Activated naive CD4-positive, alpha-beta T cell treated with anti-CD3 and anti-CD28 coated beads, Interleukin-2, amount 50 U/mL, for 16 hours (primary cell): ENCODE data around the gene MSI2.
"Not testable (repeated sequence)": the region's sequence is repeated elsewhere in the genome, so short reads cannot be mapped to it uniquely, and the experiment has no call there.

ENCODE experiments used
- DNase-seq: peaks from one replicate; pipeline ENCODE4 v3.0.0-alpha.2; 2020

Gene MSI2

GRCh38 chr17:57255776-57256681 lies at the start of gene MSI2:
Gene MSI2 (plus strand): TSS chr17:57256523. CDS start chr17:57256743, 220 bp downstream.
- peak; percentile 91 for DNase-seq

- DNase-seq, result no peak
Observed at GRCh38 chr17:57206928-57207327, 49.4 kb upstream of the MSI2 start.

GRCh38 chr17:57207396-57207795 lies 48.9 kb upstream of the MSI2 start:
- no peak for DNase-seq

GRCh38 chr17:57210224-57210553 lies 46.1 kb upstream of the MSI2 start:
- DNase-seq, result no peak

- no peak for DNase-seq
Observed at GRCh38 chr17:57210972-57211411, 45.3 kb upstream of the MSI2 start.

- no peak for DNase-seq
Observed at GRCh38 chr17:57211543-57211942, 44.8 kb upstream of the MSI2 start.

GRCh38 chr17:57213180-57213825 lies 43.0 kb upstream of the MSI2 start:
- DNase-seq, result no peak

GRCh38 chr17:57215317-57215716 lies 41.0 kb upstream of the MSI2 start:
- no peak for DNase-seq

GRCh38 chr17:57221366-57222350 lies 34.7 kb upstream of the MSI2 start:
- DNase-seq, result no peak

GRCh38 chr17:57222422-57222821 lies 33.9 kb upstream of the MSI2 start:
- not testable (repeated sequence) for DNase-seq

- no peak for DNase-seq
Observed at GRCh38 chr17:57225127-57225526, 31.2 kb upstream of the MSI2 start.

- no peak for DNase-seq
Observed at GRCh38 chr17:57226793-57227192, 29.5 kb upstream of the MSI2 start.

GRCh38 chr17:57228911-57229310 lies 27.4 kb upstream of the MSI2 start:
- DNase-seq, result no peak

GRCh38 chr17:57234061-57234738 lies 22.1 kb upstream of the MSI2 start:
- no peak for DNase-seq

- DNase-seq, result no peak
Observed at GRCh38 chr17:57234739-57235092, 21.6 kb upstream of the MSI2 start.

- no peak for DNase-seq
Observed at GRCh38 chr17:57235124-57235523, 21.2 kb upstream of the MSI2 start.

- DNase-seq, result no peak
Observed at GRCh38 chr17:57236686-57237299, 19.5 kb upstream of the MSI2 start.

- no peak for DNase-seq
Observed at GRCh38 chr17:57240648-57241047, 15.7 kb upstream of the MSI2 start.

GRCh38 chr17:57242148-57242547 lies 14.2 kb upstream of the MSI2 start:
- no peak for DNase-seq

GRCh38 chr17:57243171-57243622 lies 13.1 kb upstream of the MSI2 start:
- DNase-seq, result peak; percentile 70

- DNase-seq, result no peak
Observed at GRCh38 chr17:57245786-57246185, 10.5 kb upstream of the MSI2 start.

GRCh38 chr17:57246257-57246656 lies 10.1 kb upstream of the MSI2 start:
- no peak for DNase-seq
